ENCODE results near the gene HACD1. TPM values are rescaled to one million over a fixed set of nuclear protein-coding genes. Genes with fewer than 3 reads are reported as not detected.

HACD1 gene
- total RNA-seq, 1 donor from 2014 or later, result 17.3 TPM

DNA sequence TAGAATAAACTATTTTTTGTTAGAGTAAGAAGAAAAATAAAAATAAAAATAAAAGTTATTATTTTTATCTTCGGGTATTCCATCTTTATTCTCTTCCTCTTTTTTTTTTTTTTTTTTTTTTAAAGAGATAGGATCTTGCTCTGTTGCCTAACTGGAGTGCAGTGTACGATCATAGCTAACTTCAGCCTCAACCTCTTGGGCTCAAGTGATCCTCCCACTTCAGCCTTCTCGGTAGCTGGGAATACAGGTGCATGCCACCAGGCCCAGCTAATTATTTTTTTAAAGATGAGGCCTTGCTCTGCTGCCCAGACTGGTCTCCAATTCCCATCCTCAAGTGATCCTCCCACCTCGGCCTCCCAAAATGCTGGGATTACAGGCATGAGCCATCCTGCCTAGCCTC is 42.2 kb upstream of the HACD1 start:
- H3K4me3 ChIP-seq (ENCODE audit: low read depth, low read length), result no peak overlapping the region
- DNase-seq (ENCODE audit: low read depth), result no peak
- TF ChIP-seq CTCF (conservative IDR thresholded peaks at IDR 0.05; ENCODE audit: low read depth, low read length), result no peak

DNA sequence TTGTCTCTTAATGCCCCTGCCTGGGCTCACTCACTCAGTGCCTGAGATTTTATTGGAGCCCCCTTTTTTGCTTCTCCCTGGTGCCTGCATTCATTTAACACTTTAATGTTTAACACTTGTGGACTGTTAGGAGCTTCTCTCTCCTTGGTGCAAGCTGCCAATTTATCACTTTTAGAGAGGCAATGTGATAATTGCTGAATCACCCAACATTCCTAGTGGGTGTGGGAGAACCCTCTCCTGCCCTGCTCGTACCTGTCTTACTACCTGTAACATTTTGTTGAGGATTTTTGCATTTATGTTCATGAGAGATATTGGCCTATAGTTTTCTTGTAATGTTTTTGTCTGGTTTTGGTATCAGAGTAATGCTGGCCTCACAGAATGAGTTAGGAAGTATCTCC is 39.9 kb upstream of the HACD1 start:
- H3K4me3 ChIP-seq (ENCODE audit: low read depth, low read length), result no peak overlapping the region
- DNase-seq (ENCODE audit: low read depth), result no peak
- TF ChIP-seq CTCF (conservative IDR thresholded peaks at IDR 0.05; ENCODE audit: low read depth, low read length), result no peak

DNA sequence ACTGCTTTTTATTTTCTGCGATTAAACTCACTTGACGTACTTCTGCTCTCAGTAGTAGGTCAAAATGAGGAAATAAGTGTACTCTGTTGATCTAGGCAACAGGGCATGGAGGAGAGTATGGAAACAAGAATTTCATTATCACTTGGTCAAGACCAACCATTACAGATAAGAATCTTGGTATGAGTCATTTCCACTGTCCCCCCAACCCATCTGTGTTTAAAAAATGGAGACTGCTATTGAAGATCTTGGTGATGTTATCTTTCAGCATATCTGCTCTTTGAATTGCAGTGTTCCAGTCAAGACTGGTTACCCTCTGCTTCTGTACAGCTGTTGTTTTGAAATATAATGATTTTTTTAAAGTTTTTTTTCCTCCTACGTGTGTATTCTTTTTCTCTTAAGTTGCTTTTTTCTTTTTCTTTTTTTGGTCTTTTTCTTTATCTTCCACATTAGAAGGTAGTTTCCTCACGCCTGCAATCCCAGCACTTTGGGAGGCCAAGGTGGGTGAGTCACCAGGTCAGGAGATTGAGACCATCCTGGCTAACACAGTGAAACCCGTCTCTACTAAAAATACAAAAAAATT is 38.5 kb upstream of the HACD1 start:
- no peak overlapping the region for H3K4me3 ChIP-seq (ENCODE audit: low read depth, low read length)
- TF ChIP-seq CTCF (conservative IDR thresholded peaks at IDR 0.05; ENCODE audit: low read depth, low read length), result no peak
- DNase-seq (ENCODE audit: low read depth), result no peak

- no peak overlapping the region for H3K4me3 ChIP-seq (ENCODE audit: low read depth, low read length)
- no peak for TF ChIP-seq CTCF (conservative IDR thresholded peaks at IDR 0.05; ENCODE audit: low read depth, low read length)
- DNase-seq (ENCODE audit: low read depth), result no peak
Observed at GRCh38 chr10:17655009-17655408, 37.8 kb upstream of the HACD1 start.

- no peak for DNase-seq (ENCODE audit: low read depth)
- no peak overlapping the region for H3K4me3 ChIP-seq (ENCODE audit: low read depth, low read length)
- TF ChIP-seq CTCF (conservative IDR thresholded peaks at IDR 0.05; ENCODE audit: low read depth, low read length), result no peak
Observed at GRCh38 chr10:17652585-17652984, 35.4 kb upstream of the HACD1 start.

GRCh38 chr10:17651896-17652295 is 34.7 kb upstream of the HACD1 start:
- no peak for TF ChIP-seq CTCF (conservative IDR thresholded peaks at IDR 0.05; ENCODE audit: low read depth, low read length)
- no peak for DNase-seq (ENCODE audit: low read depth)

DNA sequence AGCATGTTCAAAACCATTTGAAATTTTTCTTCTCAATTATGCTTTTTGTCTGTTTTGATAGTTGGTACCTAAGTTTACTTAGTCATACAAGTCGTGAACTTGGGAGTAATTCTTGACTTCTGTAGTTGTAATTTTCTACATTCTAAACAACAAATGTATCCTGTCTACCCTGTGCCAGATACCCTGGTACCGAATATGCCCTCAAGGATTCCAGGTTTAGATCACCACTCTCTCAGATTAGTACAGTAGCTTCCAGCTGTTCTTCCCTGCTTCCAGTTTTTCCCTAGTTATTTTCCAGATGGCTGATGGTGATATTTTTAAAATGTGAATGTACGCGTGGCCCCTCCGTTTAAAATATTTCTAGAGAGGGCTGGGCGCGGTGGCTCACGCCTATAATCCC is 33.2 kb upstream of the HACD1 start:
- no peak for TF ChIP-seq CTCF (conservative IDR thresholded peaks at IDR 0.05; ENCODE audit: low read depth, low read length)
- no peak for DNase-seq (ENCODE audit: low read depth)

More at GRCh38 chr10:17651896-17652295, 34.7 kb upstream of the HACD1 start:
- no peak overlapping the region for H3K4me3 ChIP-seq (ENCODE audit: low read depth, low read length)

More for the DNA sequence above, 33.2 kb upstream of the HACD1 start:
- no peak overlapping the region for H3K4me3 ChIP-seq (ENCODE audit: low read depth, low read length)

Measured in epithelial cell of proximal tubule (primary cell).